ENCODE results near the gene CLIP2. TPM values are rescaled to one million over a fixed set of nuclear protein-coding genes. Genes with fewer than 3 reads are reported as not detected.
"Not testable (repeated sequence)": the region's sequence is repeated elsewhere in the genome, so short reads cannot be mapped to it uniquely, and the experiment has no call there.

CLIP2 gene
- total RNA-seq, 1 donor from 2014 or later = 21.9 TPM

DNA sequence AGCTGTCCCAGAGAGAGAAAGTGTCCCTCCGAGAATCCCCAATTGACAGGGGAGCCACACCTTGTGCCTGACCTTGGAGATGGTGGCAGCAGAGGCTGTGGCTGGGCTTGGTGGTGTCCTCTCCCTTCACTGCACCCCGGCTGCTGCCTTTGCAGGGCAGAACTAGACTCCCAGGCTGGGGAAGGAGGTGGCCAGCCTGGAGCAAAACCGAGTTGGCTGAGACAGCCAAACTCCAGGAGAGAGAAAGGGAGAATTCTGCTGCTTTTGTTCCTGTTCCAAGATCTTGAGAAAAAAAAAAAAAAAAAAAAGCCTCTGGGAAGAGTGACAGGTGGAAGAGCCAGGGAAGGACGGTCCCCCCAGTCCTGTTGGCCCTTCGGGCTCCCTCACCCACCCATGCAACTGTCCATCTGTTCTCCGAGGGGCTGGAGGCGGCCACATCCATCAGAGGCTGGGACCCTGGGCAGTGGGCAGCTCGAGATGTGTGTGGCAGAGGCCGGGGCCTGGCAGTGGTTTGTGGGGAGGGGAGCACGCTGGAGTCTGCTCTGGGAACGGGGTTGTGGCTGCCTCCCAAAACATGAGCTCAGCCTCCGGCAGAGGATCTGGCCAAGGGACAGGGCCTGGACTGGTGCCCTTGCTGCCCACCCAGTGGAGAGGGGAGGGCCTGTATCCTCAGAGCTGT is 35.5 kb downstream of the CLIP2 start:
- Histone ChIP-seq H3K9ac (ENCODE audit: low read depth in 1 of 3, low read length in 3 of 3) (no peak overlapping the region), H3K9me3 (ENCODE audit: control insufficient read depth in 3 of 3, low read length in 3 of 3) (no peaks in the 10 kb centered on the region), H3K27ac (ENCODE audit: low read depth, low read length) (no peak overlapping the region), H3K36me3 (ENCODE audit: control insufficient read depth in 3 of 3, insufficient read depth in 3 of 3, low read length in 3 of 3) (no peaks in the 10 kb centered on the region), H3K4me1 (ENCODE audit: control insufficient read depth in 3 of 3, insufficient read depth in 3 of 3, low read length in 3 of 3) (no peaks in the 10 kb centered on the region), H3K27me3 (ENCODE audit: control insufficient read depth in 3 of 3, insufficient read depth in 3 of 3, low read length in 3 of 3) (no peaks in the 10 kb centered on the region), H3K4me3 (ENCODE audit: low read length in 3 of 3) (no peak overlapping the region)

- no peak overlapping the region for H3K27ac ChIP-seq (ENCODE audit: low read depth, low read length)
- H3K9me3 ChIP-seq (ENCODE audit: control insufficient read depth in 3 of 3, low read length in 3 of 3) = no peaks in the 10 kb centered on the region
- H3K36me3 ChIP-seq (ENCODE audit: control insufficient read depth in 3 of 3, insufficient read depth in 3 of 3, low read length in 3 of 3) = no peaks in the 10 kb centered on the region
- H3K4me1 ChIP-seq (ENCODE audit: control insufficient read depth in 3 of 3, insufficient read depth in 3 of 3, low read length in 3 of 3) = no peaks in the 10 kb centered on the region
- H3K27me3 ChIP-seq (ENCODE audit: control insufficient read depth in 3 of 3, insufficient read depth in 3 of 3, low read length in 3 of 3) = no peaks in the 10 kb centered on the region
- H3K9ac ChIP-seq (ENCODE audit: low read depth in 1 of 3, low read length in 3 of 3) = no peak overlapping the region
- no peak overlapping the region for H3K4me3 ChIP-seq (ENCODE audit: low read length in 3 of 3)
These were observed 36.0 kb downstream of the CLIP2 start for GRCh38 chr7:74325210-74325565.

GRCh38 chr7:74329225-74329624 is 40.0 kb downstream of the CLIP2 start:
- Histone ChIP-seq H3K4me1 (ENCODE audit: control insufficient read depth in 3 of 3, insufficient read depth in 3 of 3, low read length in 3 of 3) (peaks cover 0 to 2% (median 0%) of the 10 kb centered on the region in 3 donors), H3K27ac (ENCODE audit: low read depth, low read length) (no peak overlapping the region), H3K9ac (ENCODE audit: low read depth in 1 of 3, low read length in 3 of 3) (no peak overlapping the region), H3K27me3 (ENCODE audit: control insufficient read depth in 3 of 3, insufficient read depth in 3 of 3, low read length in 3 of 3) (no peaks in the 10 kb centered on the region), H3K36me3 (ENCODE audit: control insufficient read depth in 3 of 3, insufficient read depth in 3 of 3, low read length in 3 of 3) (no peaks in the 10 kb centered on the region), H3K4me3 (ENCODE audit: low read length in 3 of 3) (no peak overlapping the region), H3K9me3 (ENCODE audit: control insufficient read depth in 3 of 3, low read length in 3 of 3) (no peaks in the 10 kb centered on the region)

GRCh38 chr7:74332373-74333176 is 43.4 kb downstream of the CLIP2 start:
- no peaks in the 10 kb centered on the region for H3K9me3 ChIP-seq (ENCODE audit: control insufficient read depth in 3 of 3, low read length in 3 of 3)
- no peaks in the 10 kb centered on the region for H3K36me3 ChIP-seq (ENCODE audit: control insufficient read depth in 3 of 3, insufficient read depth in 3 of 3, low read length in 3 of 3)
- H3K4me1 ChIP-seq (ENCODE audit: control insufficient read depth in 3 of 3, insufficient read depth in 3 of 3, low read length in 3 of 3) = peaks cover 0 to 5% (median 0%) of the 10 kb centered on the region in 3 donors
- no peaks in the 10 kb centered on the region for H3K27me3 ChIP-seq (ENCODE audit: control insufficient read depth in 3 of 3, insufficient read depth in 3 of 3, low read length in 3 of 3)
- no peak overlapping the region for H3K27ac ChIP-seq (ENCODE audit: low read depth, low read length)
- no peak overlapping the region for H3K9ac ChIP-seq (ENCODE audit: low read depth in 1 of 3, low read length in 3 of 3)
- no peak overlapping the region for H3K4me3 ChIP-seq (ENCODE audit: low read length in 3 of 3)

- no peak overlapping the region for H3K9ac ChIP-seq (ENCODE audit: low read depth in 1 of 3, low read length in 3 of 3)
- peaks cover 0 to 5% (median 0%) of the 10 kb centered on the region in 3 donors for H3K4me1 ChIP-seq (ENCODE audit: control insufficient read depth in 3 of 3, insufficient read depth in 3 of 3, low read length in 3 of 3)
- H3K27ac ChIP-seq (ENCODE audit: low read depth, low read length) = no peak overlapping the region
- H3K9me3 ChIP-seq (ENCODE audit: control insufficient read depth in 3 of 3, low read length in 3 of 3) = no peaks in the 10 kb centered on the region
- H3K27me3 ChIP-seq (ENCODE audit: control insufficient read depth in 3 of 3, insufficient read depth in 3 of 3, low read length in 3 of 3) = no peaks in the 10 kb centered on the region
- no peak overlapping the region for H3K4me3 ChIP-seq (ENCODE audit: low read length in 3 of 3)
- no peaks in the 10 kb centered on the region for H3K36me3 ChIP-seq (ENCODE audit: control insufficient read depth in 3 of 3, insufficient read depth in 3 of 3, low read length in 3 of 3)
These were observed 44.8 kb downstream of the CLIP2 start for GRCh38 chr7:74334030-74334429.

DNA sequence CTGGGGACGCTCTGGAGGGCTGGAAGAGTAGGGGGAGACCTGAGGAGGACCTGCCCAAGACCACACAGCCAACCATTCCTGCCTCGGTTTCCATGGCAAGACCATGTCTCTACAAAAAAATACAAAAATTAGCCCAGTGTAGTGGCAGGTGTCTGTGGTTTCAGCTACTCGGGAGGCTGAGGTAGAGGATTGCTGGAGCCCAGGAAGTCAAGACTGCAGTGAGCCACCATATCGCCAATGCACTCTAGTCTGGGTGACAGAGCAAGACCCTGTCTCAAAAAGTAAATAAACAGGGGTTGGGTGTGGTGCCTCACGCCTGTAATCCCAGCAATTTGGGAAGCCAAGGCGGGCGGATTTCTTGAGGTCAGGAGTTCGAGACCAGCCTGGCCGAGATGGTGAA is 48.7 kb downstream of the CLIP2 start:
- Histone ChIP-seq H3K4me1 (ENCODE audit: control insufficient read depth in 3 of 3, insufficient read depth in 3 of 3, low read length in 3 of 3) (peaks cover 0 to 5% (median 0%) of the 10 kb centered on the region in 3 donors), H3K4me3 (ENCODE audit: low read length in 3 of 3) (no peak overlapping the region), H3K9ac (ENCODE audit: low read depth in 1 of 3, low read length in 3 of 3) (no peak overlapping the region), H3K36me3 (ENCODE audit: control insufficient read depth in 3 of 3, insufficient read depth in 3 of 3, low read length in 3 of 3) (no peaks in the 10 kb centered on the region), H3K27me3 (ENCODE audit: control insufficient read depth in 3 of 3, insufficient read depth in 3 of 3, low read length in 3 of 3) (no peaks in the 10 kb centered on the region), H3K9me3 (ENCODE audit: control insufficient read depth in 3 of 3, low read length in 3 of 3) (no peaks in the 10 kb centered on the region), H3K27ac (ENCODE audit: low read depth, low read length) (no peak overlapping the region)

- no peak overlapping the region for H3K9ac ChIP-seq (ENCODE audit: low read depth in 1 of 3, low read length in 3 of 3)
- H3K9me3 ChIP-seq (ENCODE audit: control insufficient read depth in 3 of 3, low read length in 3 of 3) = no peaks in the 10 kb centered on the region
- no peaks in the 10 kb centered on the region for H3K36me3 ChIP-seq (ENCODE audit: control insufficient read depth in 3 of 3, insufficient read depth in 3 of 3, low read length in 3 of 3)
- H3K4me3 ChIP-seq (ENCODE audit: low read length in 3 of 3) = no peak overlapping the region
- H3K27ac ChIP-seq (ENCODE audit: low read depth, low read length) = no peak overlapping the region
- no peaks in the 10 kb centered on the region for H3K27me3 ChIP-seq (ENCODE audit: control insufficient read depth in 3 of 3, insufficient read depth in 3 of 3, low read length in 3 of 3)
- peaks cover 0 to 5% (median 0%) of the 10 kb centered on the region in 3 donors for H3K4me1 ChIP-seq (ENCODE audit: control insufficient read depth in 3 of 3, insufficient read depth in 3 of 3, low read length in 3 of 3)
These were observed 49.3 kb downstream of the CLIP2 start for GRCh38 chr7:74338366-74339108.

DNA sequence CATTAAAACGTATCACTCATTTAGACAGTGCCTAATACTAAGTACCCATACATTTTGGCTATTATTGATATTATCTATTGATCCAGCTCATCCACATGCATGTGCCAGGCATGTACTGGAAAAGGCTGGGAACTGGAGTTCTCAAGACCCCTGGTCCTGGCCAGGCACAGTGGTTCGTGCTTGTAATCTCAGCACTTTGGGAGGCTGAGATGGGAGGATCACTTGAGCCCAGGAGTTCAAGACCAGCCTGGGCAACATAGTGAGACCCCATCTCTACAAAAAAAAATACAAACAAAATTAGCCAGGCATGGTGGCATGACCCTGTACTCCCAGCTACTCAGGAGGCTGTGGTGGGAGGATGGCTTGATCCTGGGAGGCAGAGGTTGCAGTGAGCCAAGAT is 50.4 kb downstream of the CLIP2 start:
- H3K27me3 ChIP-seq (ENCODE audit: control insufficient read depth in 3 of 3, insufficient read depth in 3 of 3, low read length in 3 of 3); H3K4me1 ChIP-seq (ENCODE audit: control insufficient read depth in 3 of 3, insufficient read depth in 3 of 3, low read length in 3 of 3); H3K27ac ChIP-seq (ENCODE audit: low read depth, low read length); H3K9ac ChIP-seq (ENCODE audit: low read depth in 1 of 3, low read length in 3 of 3); H3K4me3 ChIP-seq (ENCODE audit: low read length in 3 of 3); H3K36me3 ChIP-seq (ENCODE audit: control insufficient read depth in 3 of 3, insufficient read depth in 3 of 3, low read length in 3 of 3); H3K9me3 ChIP-seq (ENCODE audit: control insufficient read depth in 3 of 3, low read length in 3 of 3): not testable (repeated sequence)

GRCh38 chr7:74343281-74344131 is 54.3 kb downstream of the CLIP2 start:
- H3K27ac ChIP-seq (ENCODE audit: low read depth, low read length) = no peak overlapping the region
- no peaks in the 10 kb centered on the region for H3K4me1 ChIP-seq (ENCODE audit: control insufficient read depth in 3 of 3, insufficient read depth in 3 of 3, low read length in 3 of 3)
- H3K9ac ChIP-seq (ENCODE audit: low read depth in 1 of 3, low read length in 3 of 3) = no peak overlapping the region
- no peaks in the 10 kb centered on the region for H3K27me3 ChIP-seq (ENCODE audit: control insufficient read depth in 3 of 3, insufficient read depth in 3 of 3, low read length in 3 of 3)
- H3K4me3 ChIP-seq (ENCODE audit: low read length in 3 of 3) = no peak overlapping the region
- H3K9me3 ChIP-seq (ENCODE audit: control insufficient read depth in 3 of 3, low read length in 3 of 3) = no peaks in the 10 kb centered on the region
- no peaks in the 10 kb centered on the region for H3K36me3 ChIP-seq (ENCODE audit: control insufficient read depth in 3 of 3, insufficient read depth in 3 of 3, low read length in 3 of 3)

Measured in skeletal muscle tissue (tissue), 4 donors.